ENCODE measurements around the gene EIF4B.

EIF4B gene

GRCh38 chr12:52975204-52975603 is 31.1 kb upstream of the EIF4B start:
- H2AFZ ChIP-seq (ENCODE audit: low read length), result peak overlapping the region; percentile 41
- WGBS, 2 donors (ENCODE audit: extremely low coverage in 2 of 2, insufficient read length in 2 of 2, insufficient replicate concordance in 1 of 2), result no CpG with 5 or more reads among the region's 3 CpGs
- no peaks in the 10 kb centered on the region for H3K36me3 ChIP-seq (replicated peaks in 1 of 2; ENCODE audit: control insufficient read depth in 2 of 2, insufficient read depth in 2 of 2, low read length in 2 of 2)
- peak overlapping the region; percentile 90 for H3K18ac ChIP-seq (ENCODE audit: low read length)
- no peak overlapping the region for H4K91ac ChIP-seq (ENCODE audit: low read depth, low read length, poor library complexity)
- H3K4me3 ChIP-seq (ENCODE audit: low read length in 2 of 2), result no peak overlapping the region
- peaks cover 0 to 29% of the 10 kb centered on the region in 2 donors for H3K4me1 ChIP-seq (ENCODE audit: control insufficient read depth in 2 of 2, insufficient read depth in 1 of 2, low read depth in 1 of 2, low read length in 2 of 2)
- H3K14ac ChIP-seq (ENCODE audit: low read length), result peak overlapping the region; percentile 91
- no peaks in the 10 kb centered on the region for H3K79me1 ChIP-seq (ENCODE audit: low read depth, low read length)
- H3K9ac ChIP-seq (ENCODE audit: low read depth, low read length, poor library complexity), result peak overlapping the region; percentile 57
- H3K27ac ChIP-seq (replicated peaks; ENCODE audit: low read length), result no peak overlapping the region
- no peak overlapping the region for H4K8ac ChIP-seq (ENCODE audit: low read depth, low read length)
- no peak overlapping the region for H3K4ac ChIP-seq (ENCODE audit: low read length)
- H2BK5ac ChIP-seq (ENCODE audit: low read length), result peak overlapping the region; percentile 87
- peak overlapping the region; percentile 92 for H2BK15ac ChIP-seq (ENCODE audit: low read length)
- no peak overlapping the region for H3K23ac ChIP-seq (ENCODE audit: low read depth, low read length, poor library complexity)
- peak overlapping the region; percentile 95 for H2BK12ac ChIP-seq (ENCODE audit: low read length)
- peak overlapping the region; percentile 99 for H2AK5ac ChIP-seq (ENCODE audit: low read depth, low read length)
- no peak for DNase-seq (ENCODE audit: low spot score)
- no peak overlapping the region for H3K4me2 ChIP-seq (ENCODE audit: insufficient read depth, low read length, poor library complexity, severe bottlenecking)
- H3K27me3 ChIP-seq (ENCODE audit: control insufficient read depth in 3 of 3, insufficient read depth in 3 of 3, low read depth in 1 of 3, low read length in 3 of 3), result no peaks in the 10 kb centered on the region
- H2BK120ac ChIP-seq (ENCODE audit: low read depth, low read length), result peak overlapping the region; percentile 39
- no peaks in the 10 kb centered on the region for H3K9me3 ChIP-seq (replicated peaks in 1 of 2; ENCODE audit: control insufficient read depth in 2 of 2, insufficient read depth in 1 of 2, low read depth in 1 of 2, low read length in 2 of 2)

- H3K36me3 ChIP-seq (replicated peaks in 1 of 2; ENCODE audit: control insufficient read depth in 2 of 2, insufficient read depth in 2 of 2, low read length in 2 of 2), result no peaks in the 10 kb centered on the region
- H2AK5ac ChIP-seq (ENCODE audit: low read depth, low read length), result peak overlapping the region; percentile 99
- H2BK5ac ChIP-seq (ENCODE audit: low read length), result peak overlapping the region; percentile 87
- peak overlapping the region; percentile 91 for H3K14ac ChIP-seq (ENCODE audit: low read length)
- H2BK15ac ChIP-seq (ENCODE audit: low read length), result peak overlapping the region; percentile 92
- DNase-seq (ENCODE audit: low spot score), result no peak
- WGBS, 2 donors (ENCODE audit: extremely low coverage in 2 of 2, insufficient read length in 2 of 2, insufficient replicate concordance in 1 of 2), result no CpG with 5 or more reads among the region's 11 CpGs
- H3K4me1 ChIP-seq (ENCODE audit: control insufficient read depth in 2 of 2, insufficient read depth in 1 of 2, low read depth in 1 of 2, low read length in 2 of 2), result peaks cover 0 to 29% of the 10 kb centered on the region in 2 donors
- no peak overlapping the region for H4K8ac ChIP-seq (ENCODE audit: low read depth, low read length)
- no peak overlapping the region for H3K9ac ChIP-seq (ENCODE audit: low read depth, low read length, poor library complexity)
- peak overlapping the region; percentile 68 for H3K4ac ChIP-seq (ENCODE audit: low read length)
- no peak overlapping the region for H4K91ac ChIP-seq (ENCODE audit: low read depth, low read length, poor library complexity)
- peak overlapping the region; percentile 90 for H3K18ac ChIP-seq (ENCODE audit: low read length)
- H3K23ac ChIP-seq (ENCODE audit: low read depth, low read length, poor library complexity), result no peak overlapping the region
- peak overlapping the region; percentile 38 for H3K27ac ChIP-seq (replicated peaks; ENCODE audit: low read length)
- no peaks in the 10 kb centered on the region for H3K27me3 ChIP-seq (ENCODE audit: control insufficient read depth in 3 of 3, insufficient read depth in 3 of 3, low read depth in 1 of 3, low read length in 3 of 3)
- no peak overlapping the region for H3K4me3 ChIP-seq (ENCODE audit: low read length in 2 of 2)
- H3K9me3 ChIP-seq (replicated peaks in 1 of 2; ENCODE audit: control insufficient read depth in 2 of 2, insufficient read depth in 1 of 2, low read depth in 1 of 2, low read length in 2 of 2), result no peaks in the 10 kb centered on the region
- peak overlapping the region; percentile 95 for H2BK12ac ChIP-seq (ENCODE audit: low read length)
- peak overlapping the region; percentile 39 for H2BK120ac ChIP-seq (ENCODE audit: low read depth, low read length)
- H2AFZ ChIP-seq (ENCODE audit: low read length), result no peak overlapping the region
- no peaks in the 10 kb centered on the region for H3K79me1 ChIP-seq (ENCODE audit: low read depth, low read length)
- H3K4me2 ChIP-seq (ENCODE audit: insufficient read depth, low read length, poor library complexity, severe bottlenecking), result no peak overlapping the region
These were observed 30.3 kb upstream of the EIF4B start for GRCh38 chr12:52975820-52976573.

- Histone ChIP-seq H3K23ac (ENCODE audit: low read depth, low read length, poor library complexity) (no peak overlapping the region), H2BK5ac (ENCODE audit: low read length) (no peak overlapping the region), H3K4me2 (ENCODE audit: insufficient read depth, low read length, poor library complexity, severe bottlenecking) (no peak overlapping the region), H2AFZ (ENCODE audit: low read length) (no peak overlapping the region), H2BK120ac (ENCODE audit: low read depth, low read length) (no peak overlapping the region), H3K79me1 (ENCODE audit: low read depth, low read length) (no peaks in the 10 kb centered on the region), H3K4me1 (ENCODE audit: control insufficient read depth in 2 of 2, insufficient read depth in 1 of 2, low read depth in 1 of 2, low read length in 2 of 2) (peaks cover 0 to 29% of the 10 kb centered on the region in 2 donors), H2AK5ac (ENCODE audit: low read depth, low read length) (no peak overlapping the region), H3K27ac (replicated peaks; ENCODE audit: low read length) (peak overlapping the region; percentile 38), H4K91ac (ENCODE audit: low read depth, low read length, poor library complexity) (no peak overlapping the region), H3K9me3 (replicated peaks in 1 of 2; ENCODE audit: control insufficient read depth in 2 of 2, insufficient read depth in 1 of 2, low read depth in 1 of 2, low read length in 2 of 2) (no peaks in the 10 kb centered on the region), H3K27me3 (ENCODE audit: control insufficient read depth in 3 of 3, insufficient read depth in 3 of 3, low read depth in 1 of 3, low read length in 3 of 3) (no peaks in the 10 kb centered on the region), H3K14ac (ENCODE audit: low read length) (no peak overlapping the region), H3K36me3 (replicated peaks in 1 of 2; ENCODE audit: control insufficient read depth in 2 of 2, insufficient read depth in 2 of 2, low read length in 2 of 2) (no peaks in the 10 kb centered on the region), H3K18ac (ENCODE audit: low read length) (peak overlapping the region; percentile 32), H4K8ac (ENCODE audit: low read depth, low read length) (no peak overlapping the region), H3K4me3 (ENCODE audit: low read length in 2 of 2) (no peak overlapping the region), H3K9ac (ENCODE audit: low read depth, low read length, poor library complexity) (no peak overlapping the region), H2BK12ac (ENCODE audit: low read length) (no peak overlapping the region), H3K4ac (ENCODE audit: low read length) (no peak overlapping the region), H2BK15ac (ENCODE audit: low read length) (no peak overlapping the region)
- no peak for DNase-seq (ENCODE audit: low spot score)
- WGBS, 2 donors (ENCODE audit: extremely low coverage in 2 of 2, insufficient read length in 2 of 2, insufficient replicate concordance in 1 of 2), result no CpG with 5 or more reads among the region's 3 CpGs
These were observed 29.6 kb upstream of the EIF4B start for GRCh38 chr12:52976574-52977071.

GRCh38 chr12:52977170-52977569 is 29.1 kb upstream of the EIF4B start:
- Histone ChIP-seq H3K14ac (ENCODE audit: low read length) (no peak overlapping the region), H3K4ac (ENCODE audit: low read length) (no peak overlapping the region), H3K4me3 (ENCODE audit: low read length in 2 of 2) (no peak overlapping the region), H3K4me1 (ENCODE audit: control insufficient read depth in 2 of 2, insufficient read depth in 1 of 2, low read depth in 1 of 2, low read length in 2 of 2) (peaks cover 0 to 27% of the 10 kb centered on the region in 2 donors), H2AFZ (ENCODE audit: low read length) (no peak overlapping the region), H2AK5ac (ENCODE audit: low read depth, low read length) (peak overlapping the region; percentile 3), H3K18ac (ENCODE audit: low read length) (peak overlapping the region; percentile 24), H3K23ac (ENCODE audit: low read depth, low read length, poor library complexity) (no peak overlapping the region), H3K27ac (replicated peaks; ENCODE audit: low read length) (peak overlapping the region; percentile 36), H4K8ac (ENCODE audit: low read depth, low read length) (no peak overlapping the region), H3K27me3 (ENCODE audit: control insufficient read depth in 3 of 3, insufficient read depth in 3 of 3, low read depth in 1 of 3, low read length in 3 of 3) (no peaks in the 10 kb centered on the region), H2BK5ac (ENCODE audit: low read length) (no peak overlapping the region), H2BK12ac (ENCODE audit: low read length) (no peak overlapping the region), H3K4me2 (ENCODE audit: insufficient read depth, low read length, poor library complexity, severe bottlenecking) (no peak overlapping the region), H2BK120ac (ENCODE audit: low read depth, low read length) (no peak overlapping the region), H3K79me1 (ENCODE audit: low read depth, low read length) (no peaks in the 10 kb centered on the region), H2BK15ac (ENCODE audit: low read length) (peak overlapping the region; percentile 0), H3K9ac (ENCODE audit: low read depth, low read length, poor library complexity) (peak overlapping the region; percentile 2), H3K9me3 (replicated peaks in 1 of 2; ENCODE audit: control insufficient read depth in 2 of 2, insufficient read depth in 1 of 2, low read depth in 1 of 2, low read length in 2 of 2) (no peaks in the 10 kb centered on the region), H4K91ac (ENCODE audit: low read depth, low read length, poor library complexity) (no peak overlapping the region), H3K36me3 (replicated peaks in 1 of 2; ENCODE audit: control insufficient read depth in 2 of 2, insufficient read depth in 2 of 2, low read length in 2 of 2) (no peaks in the 10 kb centered on the region)
- DNase-seq (ENCODE audit: low spot score), result no peak
- no CpG with 5 or more reads among the region's 4 CpGs for WGBS, 2 donors (ENCODE audit: extremely low coverage in 2 of 2, insufficient read length in 2 of 2, insufficient replicate concordance in 1 of 2)

All from neuronal stem cell (in vitro differentiated cells).